ENCODE measurements around the gene KDELR3. TPM values are rescaled to one million over a fixed set of nuclear protein-coding genes. Genes with fewer than 3 reads are reported as not detected.

KDELR3 gene
- total RNA-seq, 1 donor from 2014 or later = 127 TPM

GRCh38 chr22:38506118-38506962, 38.4 kb downstream of the KDELR3 start, which contains the start of gene DDX17:
TSS of gene DDX17 (minus strand) at chr22:38506311.
- peak within 1 kb of the TSS; percentile 100 for H3K27ac Mint-ChIP-seq (ENCODE audit: unreplicated experiment)
- H3K27me3 Mint-ChIP-seq (ENCODE audit: low read depth) = no peaks in the 10 kb centered on the region
- TF ChIP-seq CTCF (IDR thresholded peaks at IDR 0.05) = no peak
- DNase-seq (ENCODE audit: low spot score) = no peak
- H3K4me1 Mint-ChIP-seq (ENCODE audit: low read depth) = peaks cover 41% of the 10 kb centered on the region
- no peaks in the 10 kb centered on the region for H3K9me3 Mint-ChIP-seq (ENCODE audit: low read depth)
- peak within 1 kb of the TSS; percentile 97 for H3K4me3 Mint-ChIP-seq (ENCODE audit: unreplicated experiment)
- H3K36me3 Mint-ChIP-seq (ENCODE audit: low read depth) = peaks cover 14% of the 10 kb centered on the region

- Mint-ChIP-seq H3K27ac (ENCODE audit: unreplicated experiment) (no peak overlapping the region), H3K4me3 (ENCODE audit: unreplicated experiment) (no peak overlapping the region), H3K4me1 (ENCODE audit: low read depth) (peaks cover 8% of the 10 kb centered on the region), H3K36me3 (ENCODE audit: low read depth) (peaks cover 2% of the 10 kb centered on the region), H3K9me3 (ENCODE audit: low read depth) (no peaks in the 10 kb centered on the region), H3K27me3 (ENCODE audit: low read depth) (no peaks in the 10 kb centered on the region)
- TF ChIP-seq CTCF (IDR thresholded peaks at IDR 0.05) = no peak
- DNase-seq (ENCODE audit: low spot score) = no peak
These were observed 42.6 kb downstream of the KDELR3 start for GRCh38 chr22:38510416-38510970.

- H3K9me3 Mint-ChIP-seq (ENCODE audit: low read depth) = no peaks in the 10 kb centered on the region
- H3K27ac Mint-ChIP-seq (ENCODE audit: unreplicated experiment) = no peak overlapping the region
- H3K36me3 Mint-ChIP-seq (ENCODE audit: low read depth) = no peaks in the 10 kb centered on the region
- no peaks in the 10 kb centered on the region for H3K4me1 Mint-ChIP-seq (ENCODE audit: low read depth)
- TF ChIP-seq CTCF (IDR thresholded peaks at IDR 0.05) = no peak
- H3K4me3 Mint-ChIP-seq (ENCODE audit: unreplicated experiment) = no peak overlapping the region
- no peaks in the 10 kb centered on the region for H3K27me3 Mint-ChIP-seq (ENCODE audit: low read depth)
- DNase-seq (ENCODE audit: low spot score) = no peak
These were observed 45.2 kb downstream of the KDELR3 start for GRCh38 chr22:38513063-38513462.

- Mint-ChIP-seq H3K4me3 (ENCODE audit: unreplicated experiment) (no peak overlapping the region), H3K27me3 (ENCODE audit: low read depth) (no peaks in the 10 kb centered on the region), H3K27ac (ENCODE audit: unreplicated experiment) (no peak overlapping the region), H3K9me3 (ENCODE audit: low read depth) (no peaks in the 10 kb centered on the region), H3K4me1 (ENCODE audit: low read depth) (no peaks in the 10 kb centered on the region), H3K36me3 (ENCODE audit: low read depth) (no peaks in the 10 kb centered on the region)
- no peak for DNase-seq (ENCODE audit: low spot score)
- no peak for TF ChIP-seq CTCF (IDR thresholded peaks at IDR 0.05)
These were observed 50.7 kb downstream of the KDELR3 start for GRCh38 chr22:38518620-38519019.

GRCh38 chr22:38519453-38520250, 51.8 kb downstream of the KDELR3 start:
- DNase-seq (ENCODE audit: low spot score) = no peak
- Mint-ChIP-seq H3K27ac (ENCODE audit: unreplicated experiment) (no peak overlapping the region), H3K4me1 (ENCODE audit: low read depth) (no peaks in the 10 kb centered on the region), H3K36me3 (ENCODE audit: low read depth) (no peaks in the 10 kb centered on the region), H3K9me3 (ENCODE audit: low read depth) (no peaks in the 10 kb centered on the region), H3K27me3 (ENCODE audit: low read depth) (peaks cover 2% of the 10 kb centered on the region), H3K4me3 (ENCODE audit: unreplicated experiment) (no peak overlapping the region)
- TF ChIP-seq CTCF (IDR thresholded peaks at IDR 0.05) = no peak

Data from chondrocyte (in vitro differentiated cells).